Measurements from ENCODE around the gene TUBGCP6.

Gene TUBGCP6

DNA sequence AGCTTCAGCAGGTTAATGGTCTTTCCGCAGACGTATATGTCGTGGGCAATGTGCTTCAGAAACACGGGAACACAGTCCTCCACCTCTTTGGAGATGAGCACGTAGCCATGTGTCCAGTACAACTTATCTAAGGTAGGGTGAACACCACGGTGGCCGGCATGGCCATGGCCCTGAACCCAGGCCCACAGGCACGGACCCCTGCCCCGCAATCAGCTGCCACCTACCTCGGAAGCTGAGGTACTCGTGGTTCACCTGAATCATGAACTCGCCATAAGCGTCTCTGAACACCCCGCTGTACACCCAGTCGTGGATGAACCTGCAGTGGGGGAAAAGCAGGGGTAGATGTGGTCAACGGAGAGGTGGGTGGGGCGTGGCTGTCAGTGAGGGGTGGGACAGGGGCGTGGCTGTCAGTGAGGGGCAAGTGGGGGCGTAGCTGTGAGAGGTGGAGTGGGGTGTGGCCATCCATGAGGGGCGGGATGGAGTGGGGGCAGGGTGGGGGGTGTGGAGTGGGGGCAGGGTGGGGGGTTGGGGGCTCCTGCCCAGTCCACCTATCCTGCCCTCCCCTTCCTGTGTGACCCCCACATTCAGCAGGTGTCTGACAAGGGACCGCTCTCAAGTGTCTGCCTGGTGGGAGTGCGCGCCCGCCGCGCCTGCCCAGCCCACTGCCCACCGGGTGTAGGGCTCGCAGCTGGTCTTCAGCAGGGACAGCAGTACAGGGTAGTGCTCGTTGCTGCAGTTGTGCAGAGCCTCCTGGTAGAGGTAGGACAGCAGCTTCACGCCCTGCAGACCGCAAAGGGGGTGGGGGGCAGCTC, 18.6 kb downstream of the TUBGCP6 start:
- H3K9me3 ChIP-seq = no peaks in the 10 kb centered on the region
- H3K27me3 ChIP-seq (ENCODE audit: low read depth) = no peaks in the 10 kb centered on the region
- DNase-seq (ENCODE audit: low spot score in 2 of 2) = no peak
- peaks cover 42% of the 10 kb centered on the region for H3K36me3 ChIP-seq (replicated peaks)
- H3K4me3 ChIP-seq = no peak overlapping the region
- H3K4me1 ChIP-seq = no peaks in the 10 kb centered on the region
- in situ Hi-C loops (cut with MboI; ENCODE audit: low sequenced_read_pairs) = no loop called here

DNA sequence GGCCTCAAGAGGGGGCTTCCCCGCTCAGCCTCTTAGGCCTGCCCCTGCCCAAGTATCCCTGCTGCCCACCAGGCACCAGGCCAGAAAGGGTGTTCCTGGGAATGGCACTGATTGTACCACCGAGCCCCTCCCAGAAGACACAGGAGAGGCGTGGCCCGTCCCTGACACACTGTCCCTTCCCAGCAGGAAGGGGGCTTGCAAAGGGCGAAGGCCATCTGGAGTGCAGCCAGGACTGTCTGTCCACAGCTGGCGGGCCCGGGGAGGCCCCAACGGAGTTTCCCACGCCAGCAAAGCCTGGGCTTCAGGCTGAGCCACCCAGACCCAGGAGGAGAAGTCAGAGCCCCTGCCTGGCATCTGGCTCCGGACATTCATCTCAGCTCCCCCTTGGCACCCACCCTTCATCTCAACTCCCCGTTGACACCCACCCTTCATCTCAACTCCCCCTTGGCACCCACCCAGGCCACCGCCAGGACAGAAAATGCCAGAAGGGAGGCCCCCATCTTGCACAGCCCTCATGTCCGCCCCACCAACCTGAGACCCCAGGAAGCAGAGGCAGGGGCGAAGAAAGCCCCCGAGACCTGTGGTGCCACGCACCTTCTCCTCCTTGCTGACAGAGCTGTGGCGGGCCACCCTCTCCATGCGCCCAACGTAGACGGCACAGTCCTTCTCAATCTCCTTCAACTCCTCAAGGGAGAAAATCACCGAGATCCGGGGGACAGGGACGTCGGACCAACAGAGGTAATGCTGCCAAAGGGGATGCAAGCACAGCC, 19.4 kb downstream of the TUBGCP6 start:
- no peak for DNase-seq (ENCODE audit: low spot score in 2 of 2)
- Histone ChIP-seq H3K4me3 (no peak overlapping the region), H3K27me3 (ENCODE audit: low read depth) (no peaks in the 10 kb centered on the region), H3K36me3 (replicated peaks) (peaks cover 45% of the 10 kb centered on the region), H3K4me1 (no peaks in the 10 kb centered on the region), H3K9me3 (no peaks in the 10 kb centered on the region)
- in situ Hi-C loops (cut with MboI; ENCODE audit: low sequenced_read_pairs) = no loop called here

DNA sequence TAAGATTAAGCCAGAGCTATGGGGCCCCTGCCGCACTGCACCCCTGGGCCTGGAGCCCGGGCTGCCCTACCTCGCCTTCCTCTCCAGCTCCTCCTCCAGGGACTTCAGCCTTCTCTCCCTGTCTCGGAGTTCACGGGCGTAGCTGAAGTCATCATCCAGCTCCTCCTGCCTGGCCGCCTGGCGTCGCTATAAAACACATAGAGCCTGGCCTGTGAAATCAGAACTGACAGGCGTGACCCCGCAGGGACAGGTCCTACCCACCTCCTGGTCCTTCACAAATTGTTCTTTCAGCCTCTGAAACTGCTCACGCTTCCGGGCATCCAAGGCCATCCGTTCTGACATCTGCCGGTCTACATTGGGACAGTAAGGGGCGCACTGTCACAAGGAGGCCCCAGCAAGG, 20.8 kb downstream of the TUBGCP6 start:
- Histone ChIP-seq H3K9me3 (no peaks in the 10 kb centered on the region), H3K36me3 (replicated peaks) (peaks cover 49% of the 10 kb centered on the region), H3K27me3 (ENCODE audit: low read depth) (no peaks in the 10 kb centered on the region), H3K4me3 (no peak overlapping the region), H3K4me1 (no peaks in the 10 kb centered on the region)
- in situ Hi-C loops (cut with MboI; ENCODE audit: low sequenced_read_pairs) = no loop called here
- no peak for DNase-seq (ENCODE audit: low spot score in 2 of 2)

DNA sequence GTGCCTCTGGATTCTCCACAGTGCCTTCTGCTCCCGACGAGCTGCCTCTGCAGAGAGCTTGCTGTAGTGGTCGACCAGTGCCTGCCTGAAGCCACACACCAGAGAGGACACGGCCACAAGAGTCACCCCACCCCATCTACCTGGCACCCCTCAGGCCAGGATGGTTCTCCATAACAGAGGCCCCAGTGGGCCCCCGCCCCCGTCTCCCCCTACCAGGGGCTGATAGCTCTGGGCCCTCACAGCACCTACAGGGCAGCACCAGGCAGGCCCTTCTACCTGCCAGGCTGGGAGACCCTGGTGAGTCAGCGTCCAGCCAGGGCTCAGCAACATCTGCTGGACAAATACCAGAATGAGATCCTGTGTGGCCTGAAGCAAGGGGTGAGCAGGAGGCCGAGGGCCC, 22.3 kb downstream of the TUBGCP6 start:
- Histone ChIP-seq H3K9me3 (no peaks in the 10 kb centered on the region), H3K36me3 (replicated peaks) (peaks cover 64% of the 10 kb centered on the region), H3K4me1 (no peaks in the 10 kb centered on the region), H3K4me3 (no peak overlapping the region), H3K27me3 (ENCODE audit: low read depth) (no peaks in the 10 kb centered on the region)
- no peak for DNase-seq (ENCODE audit: low spot score in 2 of 2)
- in situ Hi-C loops (cut with MboI; ENCODE audit: low sequenced_read_pairs) = no loop called here

DNA sequence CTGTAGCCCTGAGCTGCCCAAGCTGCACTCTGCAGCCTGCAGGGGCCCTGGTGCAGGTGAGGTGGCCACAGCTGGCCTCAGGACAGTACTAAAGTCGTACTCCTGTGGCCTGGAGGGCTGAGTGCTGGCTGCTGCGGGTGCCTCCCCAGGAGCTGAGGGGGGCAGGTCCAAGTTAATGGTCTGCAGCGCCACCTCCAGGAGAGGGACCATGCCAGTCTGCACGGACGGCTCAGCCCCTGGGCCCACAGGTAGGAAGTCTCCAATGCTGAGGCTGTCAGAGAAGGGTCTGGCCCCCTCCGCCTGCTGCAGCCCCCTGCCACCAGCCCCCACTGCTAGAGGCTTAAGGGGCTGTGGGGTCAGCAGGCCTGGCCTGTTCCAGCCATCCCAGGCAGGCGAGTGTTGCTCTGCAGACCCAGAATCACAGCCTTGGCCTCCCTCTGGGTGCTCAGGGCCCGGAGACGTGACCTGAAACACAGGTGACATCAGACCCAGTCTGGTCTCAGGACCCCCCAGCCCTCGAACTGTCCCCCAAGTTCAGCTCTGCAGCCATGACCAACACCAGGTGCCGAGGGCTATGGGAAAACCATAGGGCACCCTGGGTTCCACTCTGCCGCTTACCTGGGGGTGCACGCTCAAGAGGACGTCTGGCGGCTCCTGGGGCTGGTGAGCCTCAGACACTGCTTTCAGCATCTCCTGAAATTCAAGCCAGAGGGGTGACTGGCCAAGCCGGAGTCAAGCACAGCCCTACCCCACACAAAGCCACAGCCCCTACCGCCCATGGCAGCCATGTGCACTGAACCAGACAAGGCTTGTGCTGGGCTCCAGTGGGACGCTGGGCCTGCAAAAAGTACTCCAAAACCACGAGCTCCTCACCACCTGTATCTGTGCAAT, 23.2 kb downstream of the TUBGCP6 start:
- in situ Hi-C loops (cut with MboI; ENCODE audit: low sequenced_read_pairs) = no loop called here
- H3K4me1 ChIP-seq = no peaks in the 10 kb centered on the region
- peaks cover 73% of the 10 kb centered on the region for H3K36me3 ChIP-seq (replicated peaks)
- no peaks in the 10 kb centered on the region for H3K9me3 ChIP-seq
- no peak for DNase-seq (ENCODE audit: low spot score in 2 of 2)
- no peaks in the 10 kb centered on the region for H3K27me3 ChIP-seq (ENCODE audit: low read depth)
- no peak overlapping the region for H3K4me3 ChIP-seq

DNA sequence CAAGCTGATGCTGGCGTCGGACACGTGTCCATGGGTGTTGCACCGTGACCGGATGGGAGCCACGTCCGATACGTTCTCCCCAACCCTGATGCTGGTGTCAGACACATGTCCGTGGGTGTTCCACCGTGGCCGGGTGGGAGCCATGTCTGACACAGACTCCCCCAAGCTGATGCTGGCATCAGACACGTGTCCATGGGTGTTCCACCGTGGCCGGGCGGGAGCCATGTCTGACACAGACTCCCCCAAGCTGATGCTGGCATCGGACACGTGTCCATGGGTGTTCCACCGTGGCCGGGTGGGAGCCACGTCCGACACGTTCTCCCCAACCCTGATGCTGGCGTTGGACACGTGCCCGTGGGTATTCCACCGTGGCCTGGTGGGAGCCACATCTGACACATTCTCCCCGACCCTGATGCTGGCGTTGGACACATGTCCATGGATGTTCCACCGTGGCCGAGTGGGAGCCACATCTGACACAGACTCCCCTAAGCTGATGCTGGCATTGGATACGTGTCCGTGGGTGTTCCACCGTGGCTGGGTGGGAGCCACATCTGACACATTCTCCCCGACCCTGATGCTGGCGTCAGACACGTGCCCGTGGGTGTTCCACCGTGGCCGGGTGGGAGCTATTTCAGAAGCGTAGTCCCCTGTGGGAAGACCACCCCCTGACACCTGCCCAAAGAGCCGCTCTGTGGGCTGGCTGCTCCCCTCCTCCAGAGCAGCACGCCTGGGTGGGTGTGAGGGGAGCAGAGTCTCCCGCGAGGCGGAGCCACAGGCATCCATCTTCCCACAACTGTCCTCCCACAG, 24.0 kb downstream of the TUBGCP6 start:
- in situ Hi-C loops (cut with MboI; ENCODE audit: low sequenced_read_pairs) = no loop called here
- H3K4me1 ChIP-seq = no peaks in the 10 kb centered on the region

DNA sequence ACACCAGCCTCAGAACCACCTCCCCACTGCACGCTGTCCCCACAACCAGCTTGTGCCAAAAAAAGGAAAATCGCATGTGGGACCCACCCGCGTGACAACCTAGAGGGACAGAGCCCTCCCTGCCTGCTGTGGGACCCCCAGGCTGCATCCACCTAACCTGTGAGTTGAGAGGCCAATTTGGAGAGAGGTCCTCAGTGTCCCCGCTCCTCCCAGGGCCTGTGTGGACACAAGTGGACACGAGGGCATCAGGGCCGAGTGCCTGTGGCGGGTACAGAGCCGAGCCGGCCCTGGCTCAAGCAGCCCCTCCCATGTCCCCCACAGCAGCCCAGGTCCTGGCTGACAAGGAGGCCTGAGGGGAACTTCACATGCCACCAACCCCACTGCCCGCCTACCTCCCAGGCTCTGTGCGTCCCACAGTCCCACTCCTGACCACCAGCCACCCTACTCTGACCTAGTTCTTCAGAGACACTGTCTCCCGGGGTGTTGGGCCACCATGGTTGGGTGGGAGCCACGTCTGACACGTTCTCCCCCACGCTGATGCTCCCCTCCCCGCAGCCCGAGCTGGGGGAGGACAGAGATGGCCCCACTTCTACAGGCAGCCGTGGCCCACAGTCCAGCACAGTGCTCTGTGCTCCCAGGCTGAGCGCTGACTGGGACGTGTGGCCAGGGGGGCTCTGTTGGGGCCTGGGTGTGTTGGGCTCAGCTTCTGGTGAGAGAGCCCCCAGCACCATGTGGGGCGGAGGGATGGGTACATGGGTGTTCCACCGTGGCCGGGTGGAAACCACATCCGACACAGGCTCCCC, 24.8 kb downstream of the TUBGCP6 start:
- in situ Hi-C loops (cut with MboI; ENCODE audit: low sequenced_read_pairs) = no loop called here
- Histone ChIP-seq H3K36me3 (replicated peaks) (peaks cover 81% of the 10 kb centered on the region), H3K4me1 (no peaks in the 10 kb centered on the region), H3K9me3 (no peaks in the 10 kb centered on the region), H3K27me3 (ENCODE audit: low read depth) (no peaks in the 10 kb centered on the region), H3K4me3 (no peak overlapping the region)
- no peak for DNase-seq (ENCODE audit: low spot score in 2 of 2)

More for the DNA sequence above, 24.0 kb downstream of the TUBGCP6 start:
- Histone ChIP-seq H3K9me3 (no peaks in the 10 kb centered on the region), H3K27me3 (ENCODE audit: low read depth) (no peaks in the 10 kb centered on the region), H3K36me3 (replicated peaks) (peaks cover 78% of the 10 kb centered on the region), H3K4me3 (no peak overlapping the region)
- DNase-seq (ENCODE audit: low spot score in 2 of 2) = no peak

DNA sequence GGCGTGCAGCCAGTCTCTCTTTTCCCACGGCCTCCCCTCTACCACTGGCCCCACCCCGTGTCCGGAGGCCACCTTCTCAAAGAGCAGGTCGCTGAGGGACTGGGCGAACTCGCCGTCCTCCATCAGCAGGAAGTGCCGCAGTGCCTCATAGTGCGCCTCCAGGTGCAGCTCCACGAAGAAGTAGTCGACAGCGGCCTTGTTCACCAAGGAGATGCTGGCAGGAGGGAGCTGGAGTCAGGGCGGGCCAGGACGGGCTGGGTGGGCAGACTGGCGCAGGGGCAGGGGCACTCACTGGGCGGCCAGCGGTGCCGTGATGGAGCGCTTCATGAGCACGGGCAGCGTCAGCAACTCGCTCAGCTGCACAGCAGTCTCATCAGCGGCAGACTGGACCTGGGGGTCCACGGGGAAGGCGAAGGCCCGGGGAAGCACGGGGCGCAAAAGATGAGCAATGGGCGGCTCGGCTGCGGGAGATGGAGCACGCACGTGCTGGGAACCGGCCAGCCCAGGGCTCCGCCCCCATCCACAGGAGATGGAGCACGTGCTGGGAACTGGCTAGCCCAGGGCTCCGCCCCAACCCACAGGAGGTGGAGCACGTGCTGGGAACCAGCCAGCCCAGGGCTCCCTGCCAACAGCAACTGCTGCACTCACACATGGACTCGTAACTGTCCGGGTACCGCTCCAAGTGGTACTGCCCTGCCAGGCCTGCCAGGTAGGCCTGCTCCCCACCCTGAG, 25.7 kb downstream of the TUBGCP6 start:
- no peak overlapping the region for H3K4me3 ChIP-seq
- H3K27me3 ChIP-seq (ENCODE audit: low read depth) = no peaks in the 10 kb centered on the region
- no peaks in the 10 kb centered on the region for H3K9me3 ChIP-seq
- peak; percentile 29 to 71 for DNase-seq (ENCODE audit: low spot score in 2 of 2)
- in situ Hi-C loops (cut with MboI; ENCODE audit: low sequenced_read_pairs) = no loop called here
- no peaks in the 10 kb centered on the region for H3K4me1 ChIP-seq
- peaks cover 85% of the 10 kb centered on the region for H3K36me3 ChIP-seq (replicated peaks)

DNA sequence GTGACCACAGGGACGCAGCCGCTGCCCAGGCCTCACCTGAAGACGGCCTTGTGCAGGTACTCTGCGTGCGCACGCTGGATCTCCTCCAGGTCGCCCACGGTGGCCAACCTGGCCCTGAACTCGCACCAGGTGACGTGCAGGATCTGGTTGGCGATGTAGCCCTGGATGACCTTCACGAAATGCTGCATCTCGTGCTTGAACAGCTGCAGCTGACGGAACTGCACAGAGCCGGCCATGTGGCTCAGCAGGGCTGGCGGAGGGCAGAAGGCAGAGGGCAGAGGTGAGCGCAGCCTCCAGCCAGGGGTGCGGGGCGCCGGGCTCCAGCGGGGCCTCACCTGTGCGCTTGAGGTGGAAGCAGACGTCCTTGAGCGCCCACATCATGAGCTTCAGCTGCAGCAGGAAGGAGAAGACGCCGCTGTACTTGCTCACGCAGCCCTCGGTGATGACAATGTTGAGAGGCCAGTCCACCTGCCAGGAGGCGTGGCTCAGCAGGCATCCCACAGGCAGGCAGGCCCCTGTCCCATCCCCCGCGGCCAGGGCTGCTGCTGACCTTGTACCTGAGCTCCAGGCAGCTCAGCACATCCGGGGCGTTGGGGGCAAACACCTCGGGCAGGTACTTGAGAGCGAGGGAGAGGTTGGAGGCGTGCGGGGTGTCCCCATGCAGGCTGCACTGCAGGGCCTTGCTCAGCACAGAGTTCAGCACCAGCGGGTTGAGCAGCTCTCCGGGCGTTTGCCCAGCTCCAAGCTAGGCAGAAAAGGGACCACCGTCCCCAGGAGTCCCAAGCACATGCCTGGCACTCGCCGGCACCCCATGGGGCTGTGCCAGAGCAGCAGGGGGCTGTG, 26.4 kb downstream of the TUBGCP6 start:
- Histone ChIP-seq H3K36me3 (replicated peaks) (peaks cover 88% of the 10 kb centered on the region), H3K4me3 (no peak overlapping the region), H3K27me3 (ENCODE audit: low read depth) (no peaks in the 10 kb centered on the region), H3K9me3 (no peaks in the 10 kb centered on the region), H3K4me1 (no peaks in the 10 kb centered on the region)
- DNase-seq (ENCODE audit: low spot score in 2 of 2) = no peak
- in situ Hi-C loops (cut with MboI; ENCODE audit: low sequenced_read_pairs) = no loop called here

DNA sequence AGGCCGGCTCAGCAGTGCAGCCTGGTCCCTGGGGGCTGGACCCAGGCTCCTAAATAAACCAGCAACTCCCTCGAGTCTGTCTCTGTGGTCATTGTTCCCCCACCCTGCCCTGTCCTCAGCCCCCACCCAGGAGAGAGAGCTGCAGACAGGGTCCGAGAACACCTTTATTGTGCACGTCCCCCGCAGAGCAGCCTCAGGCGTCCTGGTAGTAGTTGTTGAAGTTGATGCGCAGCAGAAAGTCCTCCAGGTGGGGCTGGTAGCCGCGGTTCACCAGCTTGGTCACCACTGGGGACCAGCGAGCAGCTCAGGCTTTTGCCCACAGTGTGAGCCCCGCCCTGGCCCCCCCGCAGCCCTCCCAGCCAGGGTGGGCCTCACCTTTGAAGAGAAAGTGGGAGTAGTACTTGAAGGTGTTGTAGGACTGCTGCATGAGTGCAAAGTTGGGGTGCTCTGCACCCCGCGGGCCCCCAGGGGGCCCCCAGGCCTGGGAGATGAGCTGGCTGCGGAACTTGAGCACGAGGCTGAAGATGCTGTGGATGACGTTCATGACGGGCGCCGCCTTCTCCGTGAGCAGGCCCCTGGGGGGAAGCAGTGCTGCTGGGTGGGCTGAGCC, 27.2 kb downstream of the TUBGCP6 start:
- Histone ChIP-seq H3K27me3 (ENCODE audit: low read depth) (no peaks in the 10 kb centered on the region), H3K4me1 (no peaks in the 10 kb centered on the region), H3K9me3 (no peaks in the 10 kb centered on the region), H3K36me3 (replicated peaks) (peaks cover 88% of the 10 kb centered on the region), H3K4me3 (no peak overlapping the region)
- in situ Hi-C loops (cut with MboI; ENCODE audit: low sequenced_read_pairs) = no loop called here
- DNase-seq (ENCODE audit: low spot score in 2 of 2) = no peak
